PC-3 (cell line): ENCODE measurements around the gene ZNF831. TPM values are rescaled to one million over a fixed set of nuclear protein-coding genes. Genes with fewer than 3 reads are reported as not detected.
A peak's percentile ranks its signal among the peaks of the same experiment; 100 is the strongest.

Experiments used
- ATAC-seq: fragments of 200-7000 bp; cut with Tn5 transposase; 2 replicates; pipeline ENCODE4 v1.9.1; 2020; ENCODE audit warnings: mild to moderate bottlenecking, moderate library complexity
- Bru-seq: library from RNA; stranded (reverse); fragments of 400-500 nt; gene quantifications from one replicate; lab custom pipeline; 2021; lab: Mats Ljungman, UMichigan
- BruChase-seq, 2 experiments: library from RNA; stranded (reverse); fragments of 400-500 nt; gene quantifications; one replicate each; lab custom pipeline; 2021; lab: Mats Ljungman, UMichigan
- BruUV-seq: library from RNA; stranded (reverse); fragments of 400-500 nt; replicated peaks from 2 replicates; lab custom pipeline; 2021; lab: Mats Ljungman, UMichigan
- CTCF ChIA-PET: fragments of 300-600 bp; sonication (Branson Sonifier 250); formaldehyde crosslinking; loops from one replicate; lab custom pipeline; 2022; ENCODE audit warnings: antibody characterized with exemption; lab: Charles Lee
- POLR2A ChIA-PET: fragments of 300-600 bp; sonication (Branson Sonifier 250); formaldehyde crosslinking; loops from one replicate; lab custom pipeline; 2022; ENCODE audit warnings: antibody characterized with exemption; ENCODE audit not compliant: unreplicated experiment; lab: Charles Lee
- DNase-seq: peaks from one replicate; pipeline ENCODE4 v3.0.0-alpha.2; 2015
- H2AFZ ChIP-seq: fragments of 300-600 bp; sonication (generic); 2 replicates; pipeline ENCODE4 v1.6.0; 2016; ENCODE audit warnings: antibody characterized with exemption, low read length
- H3F3A ChIP-seq: fragments of 300-600 bp; sonication (generic); one replicate; pipeline ENCODE4 v1.6.0; 2017; ENCODE audit warnings: antibody characterized with exemption, low read length, control low read depth, mild to moderate bottlenecking; ENCODE audit not compliant: unreplicated experiment
- H3K27ac ChIP-seq: fragments of 300-600 bp; sonication (generic); 2 replicates; pipeline ENCODE4 v1.5.1; 2016; ENCODE audit warnings: mild to moderate bottlenecking, low read length
- H3K27me3 ChIP-seq: fragments of 300-600 bp; sonication (generic); 2 replicates; pipeline ENCODE4 v1.6.1; 2016; ENCODE audit warnings: low read length, mixed read lengths
- H3K36me3 ChIP-seq: fragments of 300-600 bp; sonication (generic); 2 replicates; pipeline ENCODE4 v1.6.1; 2016; ENCODE audit warnings: low read depth, mixed run types, low read length, mixed read lengths
- H3K4me1 ChIP-seq: fragments of 300-600 bp; sonication (generic); 2 replicates; pipeline ENCODE4 v1.5.1; 2016; ENCODE audit warnings: low read length; ENCODE audit not compliant: insufficient read depth
- H3K4me2 ChIP-seq: fragments of 300-600 bp; sonication (generic); 2 replicates; pipeline ENCODE4 v1.6.0; 2016; ENCODE audit warnings: low read length
- H3K4me3 ChIP-seq: fragments of 300-600 bp; sonication (generic); 2 replicates; pipeline ENCODE4 v1.5.1; 2016; ENCODE audit warnings: mild to moderate bottlenecking, low read length, mixed read lengths
- H3K79me2 ChIP-seq: fragments of 300-600 bp; sonication (generic); 2 replicates; pipeline ENCODE4 v1.6.1; 2017; ENCODE audit warnings: low read length, mixed read lengths
- H3K9ac ChIP-seq: fragments of 300-600 bp; sonication (generic); 2 replicates; pipeline ENCODE4 v1.6.0; 2016; ENCODE audit warnings: mild to moderate bottlenecking, low read length
- H3K9me2 ChIP-seq: fragments of 300-600 bp; sonication (generic); replicated peaks from 2 replicates; pipeline ENCODE4 v1.6.1; 2016; ENCODE audit warnings: mixed run types, low read length, mixed read lengths
- H3K9me3 ChIP-seq: fragments of 300-600 bp; sonication (generic); 2 replicates; pipeline ENCODE4 v1.6.1; 2016; ENCODE audit warnings: low read length, mixed read lengths
- H4K20me1 ChIP-seq: fragments of 300-600 bp; sonication (generic); 2 replicates; pipeline ENCODE4 v1.6.1; 2016; ENCODE audit warnings: low read length, mixed read lengths
- CTCF ChIP-seq: fragments of 300-600 bp; sonication (generic); conservative IDR thresholded peaks from 2 replicates; pipeline ENCODE4 v1.5.1; 2017; ENCODE audit warnings: antibody characterized with exemption, low read depth, mild to moderate bottlenecking, low read length
- EZH2 ChIP-seq: fragments of 300-600 bp; sonication (generic); IDR thresholded peaks from one replicate; pipeline ENCODE4 v1.6.1; 2017; ENCODE audit warnings: antibody characterized with exemption, mild to moderate bottlenecking, low read length; ENCODE audit not compliant: unreplicated experiment
- EZH2phosphoT487 ChIP-seq: fragments of 300-600 bp; sonication (generic); IDR thresholded peaks from 2 replicates; pipeline ENCODE4 v1.6.1; 2018; ENCODE audit warnings: mild to moderate bottlenecking, antibody characterized with exemption, low read length, borderline replicate concordance
- intact Hi-C: fragments of 100-400 bp; cut with micrococcal nuclease; formaldehyde crosslinking; loops from 2 replicates; pipeline ENCODE4 v1.9.0; 2023
- long read RNA-seq: library from polyadenylated mRNA; unstranded; transcript quantifications from one replicate; pipeline ENCODE4 v2.0.0, GENCODE V29; 2021; ENCODE audit not compliant: unreplicated experiment
- total RNA-seq: library from RNA; depleted of rRNA; stranded (reverse); fragments of >200 nt; gene quantifications from 2 replicates; pipeline ENCODE4 v1.2.3, GENCODE V29; 2014; rRNA removed

The ZNF831 gene
- total RNA-seq (not detected in 2 replicates), Bru-seq, nascent RNA (not detected), BruChase-seq, experiment 1, labeled RNA remaining after a 6-hour chase (not detected), BruChase-seq, experiment 2, labeled RNA remaining after a 2-hour chase (percentile 0 among the genes with signal in this experiment)
- long read RNA-seq = 0 reads

- Histone ChIP-seq H3K79me2 (no peaks in the 10 kb centered on the region), H3K9ac (no peak within 1 kb of the TSS), H3K9me2 (no peaks in the 10 kb centered on the region), H3F3A (no peaks in the 10 kb centered on the region), H4K20me1 (no peaks in the 10 kb centered on the region), H3K36me3 (no peaks in the 10 kb centered on the region), H2AFZ (no peak within 1 kb of the TSS), H3K27ac (no peak within 1 kb of the TSS), H3K4me2 (no peak within 1 kb of the TSS), H3K4me1 (no peaks in the 10 kb centered on the region), H3K4me3 (no peak within 1 kb of the TSS), H3K9me3 (no peaks in the 10 kb centered on the region), H3K27me3 (peaks cover 86% of the 10 kb centered on the region)
- DNase-seq = no peak
- TF ChIP-seq EZH2 (no peak), CTCF (no peak), EZH2phosphoT487 (no peak)
- CTCF ChIA-PET = no interaction called here
- POLR2A ChIA-PET = no interaction called here
- BruUV-seq = no TSS peak
- intact Hi-C loops = no loop called here
- ATAC-seq = no peak
Observed at GRCh38 chr20:59163631-59164530, at the start of gene ZNF831. Gene ZNF831 (plus strand): TSS chr20:59163821. CDS start chr20:59191020, 27,199 bp downstream.

GRCh38 chr20:59117526-59117925 lies 46.1 kb upstream of the ZNF831 start:
- TF ChIP-seq CTCF (no peak), EZH2 (no peak), EZH2phosphoT487 (no peak)
- intact Hi-C loops = no loop called here
- no peak overlapping the region for H3K4me3 ChIP-seq
- no peak overlapping the region for H3K4me2 ChIP-seq
- DNase-seq (no peak), ATAC-seq (no peak)
- H3K27me3 ChIP-seq = peaks cover 93% of the 10 kb centered on the region
- no peaks in the 10 kb centered on the region for H3F3A ChIP-seq
- H4K20me1 ChIP-seq = no peaks in the 10 kb centered on the region
- no peaks in the 10 kb centered on the region for H3K9me2 ChIP-seq
- no peak overlapping the region for H3K27ac ChIP-seq
- BruUV-seq = no TSS peak
- 0 out of 2 replicates have a peak, but pooled peaks cover 4% of the 10 kb centered on the region for H3K9me3 ChIP-seq
- H3K9ac ChIP-seq = no peak overlapping the region
- H3K36me3 ChIP-seq = no peaks in the 10 kb centered on the region
- H3K4me1 ChIP-seq = no peaks in the 10 kb centered on the region
- ChIA-PET CTCF (no interaction called here), POLR2A (no interaction called here)
- no peak overlapping the region for H2AFZ ChIP-seq
- H3K79me2 ChIP-seq = no peaks in the 10 kb centered on the region
